ENCODE data around the gene CAPN13. TPM values are rescaled to one million over a fixed set of nuclear protein-coding genes. Genes with fewer than 3 reads are reported as not detected.

Gene CAPN13
- polyA plus RNA-seq, 1 of the 3 experiments (the other 2 are of a cell fraction) = not detected

DNA sequence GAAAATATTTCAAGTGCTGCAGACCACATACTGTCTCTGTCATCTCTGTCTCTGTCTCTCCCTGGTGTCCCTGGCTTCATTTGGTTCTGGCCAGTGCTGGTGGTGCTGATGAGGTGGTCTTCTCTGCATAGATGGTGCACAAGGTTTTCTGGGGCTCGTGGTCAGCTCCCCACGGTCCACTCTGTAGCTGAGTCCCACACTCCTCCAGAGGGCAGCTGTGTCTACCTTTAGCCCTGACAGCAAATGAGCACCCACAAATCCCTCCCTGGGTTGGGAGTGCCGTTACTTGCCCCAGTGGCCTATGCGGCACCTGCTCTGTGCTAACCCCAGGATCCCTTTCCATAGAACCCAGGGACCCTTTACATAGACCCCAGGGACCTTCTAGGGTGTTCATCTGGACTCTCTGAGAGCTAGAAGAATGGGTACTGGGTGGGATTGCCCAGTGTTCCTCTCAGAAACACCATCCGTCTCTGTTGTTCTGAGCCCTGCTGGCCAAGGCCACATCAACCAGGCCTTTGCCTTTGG, 129.3 kb downstream of the CAPN13 start:
- no peak overlapping the region for H3K9ac ChIP-seq
- 100% methylated on average over 1 of the region's 5 CpGs for WGBS (ENCODE audit: low lambda C conversion rate)
- no peak overlapping the region for H3K27ac ChIP-seq (ENCODE audit: low read depth in 2 of 2, low read length in 1 of 2)
- H3K4me1 ChIP-seq (ENCODE audit: control insufficient read depth in 1 of 2, insufficient read depth in 2 of 2, low read depth in 1 of 2, low read length in 1 of 2) = peaks cover 0 to 4% of the 10 kb centered on the region in 2 experiments; a peak in 1 of 4 replicates
- H3K9me2 ChIP-seq = no peaks in the 10 kb centered on the region; the same call in 1 of the 2 replicates
- no peaks in the 10 kb centered on the region for H3K36me3 ChIP-seq (replicated peaks in 1 of 2; ENCODE audit: control insufficient read depth in 1 of 2, insufficient read depth in 2 of 2, low read length in 1 of 2)
- no peak for TF ChIP-seq FOXJ3 (CRISPR knock-in tag; IDR thresholded peaks at IDR 0.05)
- TF ChIP-seq, protein P1, sequence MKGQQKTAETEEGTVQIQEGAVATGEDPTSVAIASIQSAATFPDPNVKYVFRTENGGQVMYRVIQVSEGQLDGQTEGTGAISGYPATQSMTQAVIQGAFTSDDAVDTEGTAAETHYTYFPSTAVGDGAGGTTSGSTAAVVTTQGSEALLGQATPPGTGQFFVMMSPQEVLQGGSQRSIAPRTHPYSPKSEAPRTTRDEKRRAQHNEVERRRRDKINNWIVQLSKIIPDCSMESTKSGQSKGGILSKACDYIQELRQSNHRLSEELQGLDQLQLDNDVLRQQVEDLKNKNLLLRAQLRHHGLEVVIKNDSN (IDR thresholded peaks at IDR 0.05; ENCODE audit: borderline replicate concordance, low read depth) = no peak
- TF ChIP-seq JUND (IDR thresholded peaks at IDR 0.05) = no peak
- no peak for TF ChIP-seq TEAD4 (IDR thresholded peaks at IDR 0.05; ENCODE audit: borderline replicate concordance, insufficient read depth)
- TF ChIP-seq POLR2AphosphoS5 (IDR thresholded peaks at IDR 0.05; ENCODE audit: low read depth, low read length) = no peak
- no peak for TF ChIP-seq GATA2 (CRISPR knock-in tag; IDR thresholded peaks at IDR 0.05)
- TF ChIP-seq RXRA (IDR thresholded peaks at IDR 0.05; ENCODE audit: borderline replicate concordance, low read depth) = no peak
- no peak for TF ChIP-seq RFX5 (IDR thresholded peaks at IDR 0.05; ENCODE audit: low read length)
- TF ChIP-seq YY1 (IDR thresholded peaks at IDR 0.05; ENCODE audit: low read depth) = no peak
- TF ChIP-seq IRF3 (IDR thresholded peaks at IDR 0.05; ENCODE audit: low read depth, low read length) = no peak
- TF ChIP-seq MEF2A (IDR thresholded peaks at IDR 0.05; ENCODE audit: borderline replicate concordance, low read depth) = no peak
- TF ChIP-seq EZH2phosphoT487 (IDR thresholded peaks at IDR 0.05; ENCODE audit: borderline replicate concordance, low read depth) = no peak
- TF ChIP-seq, protein P2, sequence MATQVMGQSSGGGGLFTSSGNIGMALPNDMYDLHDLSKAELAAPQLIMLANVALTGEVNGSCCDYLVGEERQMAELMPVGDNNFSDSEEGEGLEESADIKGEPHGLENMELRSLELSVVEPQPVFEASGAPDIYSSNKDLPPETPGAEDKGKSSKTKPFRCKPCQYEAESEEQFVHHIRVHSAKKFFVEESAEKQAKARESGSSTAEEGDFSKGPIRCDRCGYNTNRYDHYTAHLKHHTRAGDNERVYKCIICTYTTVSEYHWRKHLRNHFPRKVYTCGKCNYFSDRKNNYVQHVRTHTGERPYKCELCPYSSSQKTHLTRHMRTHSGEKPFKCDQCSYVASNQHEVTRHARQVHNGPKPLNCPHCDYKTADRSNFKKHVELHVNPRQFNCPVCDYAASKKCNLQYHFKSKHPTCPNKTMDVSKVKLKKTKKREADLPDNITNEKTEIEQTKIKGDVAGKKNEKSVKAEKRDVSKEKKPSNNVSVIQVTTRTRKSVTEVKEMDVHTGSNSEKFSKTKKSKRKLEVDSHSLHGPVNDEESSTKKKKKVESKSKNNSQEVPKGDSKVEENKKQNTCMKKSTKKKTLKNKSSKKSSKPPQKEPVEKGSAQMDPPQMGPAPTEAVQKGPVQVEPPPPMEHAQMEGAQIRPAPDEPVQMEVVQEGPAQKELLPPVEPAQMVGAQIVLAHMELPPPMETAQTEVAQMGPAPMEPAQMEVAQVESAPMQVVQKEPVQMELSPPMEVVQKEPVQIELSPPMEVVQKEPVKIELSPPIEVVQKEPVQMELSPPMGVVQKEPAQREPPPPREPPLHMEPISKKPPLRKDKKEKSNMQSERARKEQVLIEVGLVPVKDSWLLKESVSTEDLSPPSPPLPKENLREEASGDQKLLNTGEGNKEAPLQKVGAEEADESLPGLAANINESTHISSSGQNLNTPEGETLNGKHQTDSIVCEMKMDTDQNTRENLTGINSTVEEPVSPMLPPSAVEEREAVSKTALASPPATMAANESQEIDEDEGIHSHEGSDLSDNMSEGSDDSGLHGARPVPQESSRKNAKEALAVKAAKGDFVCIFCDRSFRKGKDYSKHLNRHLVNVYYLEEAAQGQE (IDR thresholded peaks at IDR 0.05; ENCODE audit: low read depth, low read length) = no peak
- no peak for TF ChIP-seq MXI1 (IDR thresholded peaks at IDR 0.05; ENCODE audit: low read depth, low read length)
- TF ChIP-seq, protein P3, sequence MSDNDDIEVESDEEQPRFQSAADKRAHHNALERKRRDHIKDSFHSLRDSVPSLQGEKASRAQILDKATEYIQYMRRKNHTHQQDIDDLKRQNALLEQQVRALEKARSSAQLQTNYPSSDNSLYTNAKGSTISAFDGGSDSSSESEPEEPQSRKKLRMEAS (IDR thresholded peaks at IDR 0.05; ENCODE audit: low read depth) = no peak
- no peak for TF ChIP-seq SMC3 (IDR thresholded peaks at IDR 0.05; ENCODE audit: low read depth, low read length)
- no peak for TF ChIP-seq ZBTB33 (IDR thresholded peaks at IDR 0.05; ENCODE audit: borderline replicate concordance, low read depth)
- TF ChIP-seq NFIC (IDR thresholded peaks at IDR 0.05; ENCODE audit: borderline replicate concordance) = no peak
- TF ChIP-seq TAF1 (IDR thresholded peaks at IDR 0.05; ENCODE audit: borderline replicate concordance, low read depth, low read length) = no peak
- no peak for TF ChIP-seq FOSL2 (IDR thresholded peaks at IDR 0.05; ENCODE audit: borderline replicate concordance, low read depth)
- H2AFZ ChIP-seq (ENCODE audit: low read depth) = no peak overlapping the region
- H3F3A ChIP-seq (replicated peaks; ENCODE audit: insufficient read depth) = no peaks in the 10 kb centered on the region
- peaks cover 3% of the 10 kb centered on the region; the same call in 1 of the 2 replicates for H3K9me3 ChIP-seq
- no peak overlapping the region for H3K4me3 ChIP-seq (ENCODE audit: low read depth in 2 of 2, low read length in 1 of 2)
- no peak overlapping the region for H3K4me2 ChIP-seq
- H4K20me1 ChIP-seq (ENCODE audit: insufficient read depth) = no peaks in the 10 kb centered on the region
- ChIA-PET POLR2A (no interaction called here), CTCF (interaction anchor here (0.8 to 1.6 kb wide), 3 partner anchors 14 to 513 kb away, joined by 3 to 4 read pairs (median 3); no protein-coding TSS in a partner anchor)
- H3K79me2 ChIP-seq (ENCODE audit: insufficient read depth) = no peaks in the 10 kb centered on the region
- no peak for DNase-seq
- H3K27me3 ChIP-seq (ENCODE audit: insufficient read depth) = no peaks in the 10 kb centered on the region

Data from SK-N-SH (cell line).